ENCODE results near the gene PCDHGB4.

DNA sequence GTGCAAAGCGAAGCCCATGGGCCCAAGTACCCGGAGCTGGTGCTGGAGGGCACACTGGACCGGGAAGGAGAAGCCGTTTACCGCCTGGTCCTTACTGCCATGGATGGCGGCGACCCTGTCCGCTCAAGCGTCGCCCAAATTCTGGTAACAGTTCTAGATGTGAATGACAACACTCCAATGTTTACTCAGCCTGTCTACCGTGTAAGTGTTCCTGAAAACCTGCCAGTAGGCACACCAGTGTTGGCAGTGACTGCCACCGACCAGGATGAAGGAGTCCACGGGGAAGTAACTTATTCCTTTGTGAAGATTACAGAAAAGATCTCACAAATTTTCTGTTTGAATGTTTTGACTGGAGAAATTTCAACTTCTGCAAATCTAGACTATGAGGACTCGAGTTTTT lies 12.9 kb upstream of the PCDHGB4 start:
- TF ChIP-seq, protein P1, sequence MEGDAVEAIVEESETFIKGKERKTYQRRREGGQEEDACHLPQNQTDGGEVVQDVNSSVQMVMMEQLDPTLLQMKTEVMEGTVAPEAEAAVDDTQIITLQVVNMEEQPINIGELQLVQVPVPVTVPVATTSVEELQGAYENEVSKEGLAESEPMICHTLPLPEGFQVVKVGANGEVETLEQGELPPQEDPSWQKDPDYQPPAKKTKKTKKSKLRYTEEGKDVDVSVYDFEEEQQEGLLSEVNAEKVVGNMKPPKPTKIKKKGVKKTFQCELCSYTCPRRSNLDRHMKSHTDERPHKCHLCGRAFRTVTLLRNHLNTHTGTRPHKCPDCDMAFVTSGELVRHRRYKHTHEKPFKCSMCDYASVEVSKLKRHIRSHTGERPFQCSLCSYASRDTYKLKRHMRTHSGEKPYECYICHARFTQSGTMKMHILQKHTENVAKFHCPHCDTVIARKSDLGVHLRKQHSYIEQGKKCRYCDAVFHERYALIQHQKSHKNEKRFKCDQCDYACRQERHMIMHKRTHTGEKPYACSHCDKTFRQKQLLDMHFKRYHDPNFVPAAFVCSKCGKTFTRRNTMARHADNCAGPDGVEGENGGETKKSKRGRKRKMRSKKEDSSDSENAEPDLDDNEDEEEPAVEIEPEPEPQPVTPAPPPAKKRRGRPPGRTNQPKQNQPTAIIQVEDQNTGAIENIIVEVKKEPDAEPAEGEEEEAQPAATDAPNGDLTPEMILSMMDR (IDR thresholded peaks at IDR 0.05), result no peak
- TF ChIP-seq POLR2A (IDR thresholded peaks at IDR 0.05), result no peak

Measured in body of pancreas (tissue), 4 donors.